Fibroblast of skin of scalp (primary cell): Measurements from ENCODE around the gene ZNF219.

Source experiments
- DNase-seq: peaks from one replicate; pipeline ENCODE4 v3.0.0-alpha.2; 2013

Gene ZNF219

GRCh38 chr14:21101802-21102413 is 3.5 kb upstream of the ZNF219 start:
- DNase-seq = no peak

- DNase-seq = no peak
Measured at GRCh38 chr14:21100931-21101330, 2.5 kb upstream of the ZNF219 start, which contains the start of gene TMEM253. TMEM253 (plus strand) TSS chr14:21101066; CDS start chr14:21101344, 278 bp downstream.

- DNase-seq = no peak
Measured at GRCh38 chr14:21099596-21099985, 1.1 kb upstream of the ZNF219 start.

DNA sequence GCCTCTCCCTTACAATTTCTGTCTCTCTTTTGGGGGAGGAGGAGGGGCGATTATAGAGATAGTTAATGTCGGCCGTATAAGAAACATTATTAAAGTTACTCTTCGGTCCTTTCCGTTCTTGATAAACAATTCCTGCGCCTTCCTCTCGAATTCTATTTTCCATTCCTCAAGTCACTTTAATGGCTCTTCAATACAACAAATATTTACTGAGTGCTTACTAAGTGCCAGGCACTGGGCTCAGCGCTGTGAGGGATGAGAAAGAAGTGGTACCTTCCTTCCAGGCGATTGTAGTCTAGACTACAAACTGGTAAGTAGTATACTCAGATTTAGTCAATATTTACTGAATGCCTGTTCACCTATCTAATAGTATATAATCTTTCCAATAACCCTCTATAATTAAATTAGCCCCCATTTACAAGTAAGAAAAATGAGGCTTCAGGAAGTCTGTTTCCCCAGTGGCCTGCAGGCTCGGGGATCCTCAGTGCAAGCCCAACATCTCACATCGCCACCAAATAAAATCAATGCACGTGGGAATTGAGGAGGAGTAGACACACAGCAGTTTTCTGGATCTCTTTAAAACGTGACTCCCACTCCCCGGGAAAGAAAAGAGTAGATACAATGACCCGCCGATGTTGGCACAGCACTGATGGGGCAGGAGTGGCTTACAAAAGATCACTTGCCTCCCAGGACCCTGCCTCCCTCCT is 589 bp upstream of the ZNF219 start:
- DNase-seq = no peak

- no peak for DNase-seq
Measured at GRCh38 chr14:21097636-21098075, 799 bp downstream of the ZNF219 start.

- no peak for DNase-seq
Measured at GRCh38 chr14:21096978-21097635, 1.3 kb downstream of the ZNF219 start.

DNA sequence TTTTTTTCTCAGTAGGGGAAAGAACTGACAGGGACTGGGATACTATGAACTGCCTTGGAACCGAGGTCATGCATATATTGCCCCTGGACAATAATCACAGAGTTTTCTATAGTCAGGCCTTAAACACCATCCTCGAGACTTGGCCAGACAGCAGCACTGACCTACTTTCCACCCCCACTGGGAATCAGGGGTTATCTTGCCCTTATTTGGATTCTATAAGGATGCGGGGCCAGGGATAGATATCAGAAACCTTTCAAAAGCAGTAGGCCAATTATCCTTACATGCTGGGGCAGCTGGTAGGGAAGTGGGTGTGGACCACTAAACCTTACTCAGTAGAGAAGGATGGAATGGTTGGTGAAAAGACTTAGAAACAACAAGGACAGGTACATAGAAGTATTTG is 2.0 kb downstream of the ZNF219 start:
- DNase-seq = no peak

DNA sequence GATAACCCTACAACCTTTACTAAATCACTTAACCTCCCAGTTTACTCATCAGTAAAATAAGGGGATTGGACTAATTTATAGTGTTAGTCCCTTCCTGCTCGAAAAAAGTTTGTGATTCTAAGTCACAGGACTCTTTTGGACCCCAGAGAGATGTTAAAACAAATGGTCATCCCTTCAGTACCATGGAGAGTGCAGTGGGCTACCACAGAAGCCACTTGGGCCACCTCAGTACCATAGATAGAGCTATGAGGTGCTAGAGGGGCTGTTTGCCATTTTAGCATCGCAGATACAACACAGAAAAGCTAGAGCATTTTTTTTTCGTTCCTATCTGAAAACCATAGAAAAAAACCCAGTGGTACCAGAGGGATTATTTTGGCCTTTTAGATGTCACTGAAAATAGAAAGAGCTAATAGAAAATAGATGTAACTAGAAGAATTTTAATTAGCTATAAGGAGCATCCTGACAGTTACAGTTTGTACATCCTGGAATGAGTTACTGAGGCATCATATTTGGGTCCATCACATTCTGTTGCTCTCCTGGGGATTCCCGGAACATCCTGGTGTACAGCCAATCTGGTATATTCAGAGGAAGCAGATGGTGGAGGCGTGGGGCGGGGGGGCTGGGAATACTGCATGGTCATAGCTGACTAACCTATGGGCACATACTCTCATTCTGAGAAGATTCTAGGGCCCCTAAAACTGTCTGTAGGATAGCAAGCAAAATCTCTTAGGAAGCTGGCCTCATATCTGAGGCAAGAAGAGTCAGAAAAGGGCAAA is 2.8 kb downstream of the ZNF219 start:
- peak; percentile 52 for DNase-seq

DNA sequence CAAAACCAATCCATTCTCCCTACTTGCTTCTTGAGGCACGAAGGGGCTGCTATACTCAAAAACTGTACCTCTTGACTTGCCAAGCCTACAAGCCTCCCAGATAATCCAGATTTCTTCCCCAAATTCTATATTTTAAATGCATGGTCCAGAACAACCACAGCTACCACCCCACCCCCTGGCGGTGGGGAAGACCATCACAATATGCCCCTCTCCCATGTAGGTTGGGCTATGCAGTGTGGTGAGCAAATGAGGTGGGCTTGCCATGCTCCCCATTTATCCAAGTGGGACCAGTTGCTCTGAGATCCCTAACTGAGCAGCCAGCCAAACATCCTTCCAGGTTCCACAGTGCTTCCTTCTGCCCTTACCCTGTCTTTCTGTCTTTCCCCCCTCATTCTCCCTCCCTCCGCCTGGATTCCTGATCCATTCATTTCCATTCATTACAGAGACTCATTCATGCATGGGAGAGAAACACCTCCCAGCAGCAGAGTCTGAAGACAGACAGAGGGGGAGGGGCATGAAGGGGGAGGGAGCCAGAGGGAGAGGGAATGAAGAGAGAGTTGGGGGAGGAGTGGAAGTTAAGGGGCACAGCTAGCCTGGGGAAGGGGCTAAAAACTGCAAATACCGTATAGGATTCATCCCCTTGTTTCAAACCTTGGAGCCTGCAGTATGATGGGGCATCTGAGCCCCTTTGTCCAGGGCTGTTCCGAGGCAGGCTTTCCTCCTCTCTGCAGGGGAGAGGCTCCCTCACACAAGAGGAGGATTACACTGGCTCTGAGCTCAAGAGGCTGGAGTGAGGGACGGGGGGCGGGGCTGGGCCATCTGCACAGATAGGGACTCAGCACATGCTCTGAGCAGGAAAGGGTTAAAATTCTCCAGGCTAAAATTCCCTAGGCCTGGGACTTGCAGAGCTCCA is 4.4 kb downstream of the ZNF219 start:
- DNase-seq = peak; percentile 28

DNA sequence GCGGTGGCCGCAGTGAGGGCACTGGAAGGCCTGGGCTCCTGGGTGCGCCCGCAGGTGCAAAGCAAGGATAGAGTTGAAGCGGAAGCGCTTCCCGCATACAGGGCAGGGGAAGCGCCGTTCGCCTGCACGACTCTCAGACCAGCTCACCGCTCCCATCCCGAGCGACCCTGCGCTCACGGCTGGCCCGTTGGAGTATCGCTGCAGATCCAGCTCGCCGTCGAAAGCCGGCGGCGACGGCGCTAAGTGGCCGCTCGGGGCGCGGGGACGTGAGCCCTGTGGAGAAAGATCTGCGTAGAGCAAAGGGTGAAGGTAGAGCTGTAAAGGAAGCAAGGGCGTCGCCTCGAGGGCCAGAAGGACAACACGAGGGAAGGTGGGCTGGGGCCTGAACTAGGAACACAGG is 5.4 kb downstream of the ZNF219 start:
- no peak for DNase-seq

- DNase-seq = peak; percentile 62
Measured at GRCh38 chr14:21092273-21093011, 6.0 kb downstream of the ZNF219 start.

GRCh38 chr14:21091821-21092272 is 6.6 kb downstream of the ZNF219 start:
- DNase-seq = no peak

DNA sequence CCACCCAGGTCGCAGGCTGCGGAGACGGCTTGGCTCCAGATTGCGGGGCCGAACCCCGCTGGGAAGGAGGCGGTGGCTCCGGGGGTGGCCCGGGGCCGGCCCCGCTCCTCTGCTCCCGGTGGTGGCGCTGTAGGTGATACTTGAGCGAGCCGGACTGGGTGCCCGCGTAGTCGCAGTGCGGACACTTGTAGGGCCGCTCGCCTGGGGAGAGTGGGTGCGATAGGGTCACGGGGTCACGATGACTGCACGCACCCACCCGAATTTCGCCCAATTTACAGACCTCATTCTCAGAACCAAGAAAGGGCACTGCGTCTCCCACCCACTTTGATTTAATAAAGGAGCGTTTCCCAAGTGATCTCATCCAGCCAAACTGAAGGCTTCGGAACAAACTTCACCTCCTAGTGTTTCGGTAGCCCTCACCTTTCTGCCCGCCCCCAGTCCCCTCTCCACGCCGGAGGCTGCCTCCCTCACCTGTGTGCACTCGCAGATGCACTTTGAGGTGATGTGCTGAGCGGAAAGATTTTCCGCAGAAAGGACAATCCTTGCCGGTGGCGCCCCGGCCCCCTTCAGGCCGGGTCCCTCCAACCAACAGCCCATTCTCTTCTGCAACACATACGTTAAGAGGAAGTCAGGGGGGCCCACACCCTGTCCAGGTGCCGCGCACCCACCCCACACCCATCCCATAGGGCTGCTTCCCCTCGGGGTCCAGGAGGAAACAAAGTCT is 7.4 kb downstream of the ZNF219 start:
- DNase-seq = no peak

DNA sequence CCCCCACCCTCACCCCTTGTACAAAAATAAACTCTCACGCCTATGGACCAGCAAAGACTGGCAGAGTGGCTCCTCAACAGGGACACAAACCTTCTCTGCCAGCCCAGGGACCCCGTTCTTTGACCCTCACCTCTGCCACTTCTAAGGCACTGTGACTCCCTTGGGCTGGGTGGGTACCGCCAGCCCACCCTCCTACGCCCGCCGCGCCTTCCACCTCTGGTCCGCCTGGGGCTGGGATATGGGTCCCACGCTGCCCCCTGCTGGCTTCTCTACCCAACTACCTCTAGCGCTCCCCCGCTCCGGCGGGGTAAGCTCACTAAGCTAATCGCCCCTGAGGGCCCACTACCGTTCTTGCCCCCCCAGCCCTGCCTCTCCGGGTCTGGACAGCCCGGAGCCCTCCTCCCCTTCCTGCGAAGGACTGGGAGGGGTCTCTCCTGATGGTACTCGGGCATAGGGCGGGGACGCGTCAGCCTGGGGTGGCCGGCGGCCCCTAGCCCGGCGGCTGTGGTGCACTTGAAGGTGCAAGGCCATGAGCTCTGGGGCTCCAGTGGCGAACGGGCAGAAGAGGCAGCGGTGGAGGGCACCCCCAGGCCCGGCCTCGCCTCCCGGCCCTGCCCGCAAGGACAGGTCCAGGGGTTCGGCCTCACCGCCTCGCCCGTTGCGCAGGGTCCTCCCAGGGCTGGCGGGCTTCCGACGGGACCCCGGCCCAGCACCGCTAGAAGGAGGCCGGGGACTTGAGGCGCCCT is 8.1 kb downstream of the ZNF219 start:
- DNase-seq = no peak

GRCh38 chr14:21089877-21090193 is 8.6 kb downstream of the ZNF219 start:
- no peak for DNase-seq

GRCh38 chr14:21089271-21089670 is 9.2 kb downstream of the ZNF219 start:
- DNase-seq = no peak

GRCh38 chr14:21088687-21089086 is 9.8 kb downstream of the ZNF219 start:
- no peak for DNase-seq

- peak; percentile 92 for DNase-seq
Measured at GRCh38 chr14:21087294-21088091, 11.0 kb downstream of the ZNF219 start.

DNA sequence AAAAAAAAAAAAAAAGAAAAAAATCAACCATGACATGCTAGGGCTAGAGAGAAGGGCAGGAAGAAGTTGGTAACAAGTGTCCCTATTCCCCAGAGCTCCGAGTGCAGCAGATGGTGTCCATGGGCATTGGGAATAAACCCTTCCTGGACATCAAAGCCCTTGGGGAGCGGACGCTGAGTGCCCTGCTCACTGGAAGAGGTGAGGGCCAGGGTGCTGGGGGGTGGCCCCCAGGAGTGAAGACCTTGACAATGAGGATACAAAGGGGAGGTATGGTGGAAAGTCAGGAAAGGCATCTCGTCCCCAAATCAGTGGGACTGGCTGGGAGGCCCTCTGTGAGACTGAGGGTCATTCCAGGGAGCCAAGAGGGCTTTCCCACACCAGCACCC is 11.6 kb downstream of the ZNF219 start:
- no peak for DNase-seq
